ENCODE measurements around the gene ATP2B3. TPM values are rescaled to one million over a fixed set of nuclear protein-coding genes. Genes with fewer than 3 reads are reported as not detected.

The ATP2B3 gene
- total RNA-seq, 4 donors from 2014 or later: not detected

GRCh38 chrX:153513265-153513664 lies 4.2 kb upstream of the ATP2B3 start:
- Histone ChIP-seq H3K27me3 (peaks cover under 1 to 2% (median under 1%) of the 10 kb centered on the region in 3 donors), H3K4me1 (no peaks in the 10 kb centered on the region), H3K27ac (no peak overlapping the region), H3K36me3 (no peaks in the 10 kb centered on the region), H3K4me3 (no peak overlapping the region), H3K9me3 (no peaks in the 10 kb centered on the region)
- no peak for ATAC-seq
- intact Hi-C loops (cut with DNase I; ENCODE audit: low total_unique reads): no loop called here
- TF ChIP-seq POLR2A (IDR thresholded peaks at IDR 0.05) (no peak), CTCF (IDR thresholded peaks at IDR 0.05 in 4 of 5, conservative IDR thresholded peaks at IDR 0.05 in 1 of 5) (no peak)
- in situ Hi-C loops (cut with MboI; ENCODE audit: low sequenced_read_pairs in 4 of 4): loop anchor here in 2 of 4 donors (25.0 kb wide), 1 partner anchor 551 kb away; no protein-coding TSS in a partner anchor
- no peak for DNase-seq

- TF ChIP-seq POLR2A (IDR thresholded peaks at IDR 0.05): no peak
- no peak for TF ChIP-seq CTCF (IDR thresholded peaks at IDR 0.05 in 4 of 5, conservative IDR thresholded peaks at IDR 0.05 in 1 of 5)
- DNase-seq (no peak), ATAC-seq (no peak)
- Histone ChIP-seq H3K9me3 (no peaks in the 10 kb centered on the region), H3K4me3 (no peak overlapping the region), H3K27ac (no peak overlapping the region), H3K27me3 (peaks cover 3 to 10% (median 9%) of the 10 kb centered on the region in 3 donors), H3K36me3 (no peaks in the 10 kb centered on the region), H3K4me1 (no peaks in the 10 kb centered on the region)
- intact Hi-C loops (cut with DNase I; ENCODE audit: low total_unique reads): no loop called here
- in situ Hi-C loops (cut with MboI; ENCODE audit: low sequenced_read_pairs in 4 of 4): loop anchor here in 2 of 4 donors (25.0 kb wide), 1 partner anchor 552 kb away; no protein-coding TSS in a partner anchor
Observed at GRCh38 chrX:153514259-153514658, 3.2 kb upstream of the ATP2B3 start.

DNA sequence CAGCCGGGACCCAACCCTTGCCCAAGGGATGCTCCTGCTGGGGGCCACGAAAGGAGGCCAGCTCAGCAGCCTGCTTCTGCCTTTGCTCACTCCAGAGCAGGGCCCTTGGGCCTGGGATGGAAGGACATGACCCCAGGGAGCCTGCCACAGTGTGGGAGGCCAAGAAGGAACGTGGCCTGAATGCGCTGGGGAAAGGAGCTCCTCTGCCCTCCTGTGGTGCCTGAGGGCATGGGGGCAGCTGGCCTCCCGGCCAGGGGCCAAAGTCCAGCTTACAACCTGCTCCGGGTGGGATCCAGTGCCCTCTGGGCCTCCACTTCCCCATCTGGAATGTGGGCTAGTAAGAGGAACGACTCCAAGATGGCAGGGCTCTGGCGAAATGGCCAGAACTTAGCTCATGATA lies 2.0 kb upstream of the ATP2B3 start:
- in situ Hi-C loops (cut with MboI; ENCODE audit: low sequenced_read_pairs in 4 of 4): loop anchor here in 2 of 4 donors (25.0 kb wide), 1 partner anchor 553 kb away; no protein-coding TSS in a partner anchor
- no peak for TF ChIP-seq POLR2A (IDR thresholded peaks at IDR 0.05)
- TF ChIP-seq CTCF (IDR thresholded peaks at IDR 0.05 in 4 of 5, conservative IDR thresholded peaks at IDR 0.05 in 1 of 5): no peak
- H3K27ac ChIP-seq: no peak overlapping the region

GRCh38 chrX:153516073-153516472 lies 1.4 kb upstream of the ATP2B3 start:
- Histone ChIP-seq H3K27me3 (peaks cover 3 to 27% (median 18%) of the 10 kb centered on the region in 3 donors), H3K4me1 (no peaks in the 10 kb centered on the region), H3K9me3 (no peaks in the 10 kb centered on the region), H3K27ac (no peak overlapping the region), H3K4me3 (no peak overlapping the region), H3K36me3 (no peaks in the 10 kb centered on the region)
- no peak for ATAC-seq
- DNase-seq: no peak
- in situ Hi-C loops (cut with MboI; ENCODE audit: low sequenced_read_pairs in 4 of 4) (loop anchor here in 2 of 4 donors (25.0 kb wide), 1 partner anchor 554 kb away; no protein-coding TSS in a partner anchor), intact Hi-C loops (cut with DNase I; ENCODE audit: low total_unique reads) (no loop called here)
- no peak for TF ChIP-seq POLR2A (IDR thresholded peaks at IDR 0.05)
- no peak for TF ChIP-seq CTCF (IDR thresholded peaks at IDR 0.05 in 4 of 5, conservative IDR thresholded peaks at IDR 0.05 in 1 of 5)

More for the DNA sequence above, 2.0 kb upstream of the ATP2B3 start:
- intact Hi-C loops (cut with DNase I; ENCODE audit: low total_unique reads): no loop called here
- no peak for DNase-seq
- Histone ChIP-seq H3K9me3 (no peaks in the 10 kb centered on the region), H3K4me1 (no peaks in the 10 kb centered on the region), H3K27me3 (peaks cover 3 to 22% (median 17%) of the 10 kb centered on the region in 3 donors), H3K36me3 (no peaks in the 10 kb centered on the region), H3K4me3 (no peak overlapping the region)
- ATAC-seq: no peak
